Measurements from ENCODE around the gene TARDBP.
"Not testable (repeated sequence)": the region's sequence is repeated elsewhere in the genome, so short reads cannot be mapped to it uniquely, and the experiment has no call there.

TARDBP gene

GRCh38 chr1:11012260-11013159 lies at the start of gene TARDBP:
TARDBP (plus strand) TSS chr1:11012654; CDS start chr1:11013728, 1,074 bp downstream.
- DNase-seq (ENCODE audit: low read depth) = peak; percentile 80

- no peak for DNase-seq (ENCODE audit: low read depth)
Measured at GRCh38 chr1:10965546-10966226, 46.8 kb upstream of the TARDBP start.

- DNase-seq (ENCODE audit: low read depth) = no peak
Measured at GRCh38 chr1:10967090-10967489, 45.4 kb upstream of the TARDBP start.

GRCh38 chr1:10968411-10968826 lies 44.0 kb upstream of the TARDBP start:
- DNase-seq (ENCODE audit: low read depth) = no peak

DNA sequence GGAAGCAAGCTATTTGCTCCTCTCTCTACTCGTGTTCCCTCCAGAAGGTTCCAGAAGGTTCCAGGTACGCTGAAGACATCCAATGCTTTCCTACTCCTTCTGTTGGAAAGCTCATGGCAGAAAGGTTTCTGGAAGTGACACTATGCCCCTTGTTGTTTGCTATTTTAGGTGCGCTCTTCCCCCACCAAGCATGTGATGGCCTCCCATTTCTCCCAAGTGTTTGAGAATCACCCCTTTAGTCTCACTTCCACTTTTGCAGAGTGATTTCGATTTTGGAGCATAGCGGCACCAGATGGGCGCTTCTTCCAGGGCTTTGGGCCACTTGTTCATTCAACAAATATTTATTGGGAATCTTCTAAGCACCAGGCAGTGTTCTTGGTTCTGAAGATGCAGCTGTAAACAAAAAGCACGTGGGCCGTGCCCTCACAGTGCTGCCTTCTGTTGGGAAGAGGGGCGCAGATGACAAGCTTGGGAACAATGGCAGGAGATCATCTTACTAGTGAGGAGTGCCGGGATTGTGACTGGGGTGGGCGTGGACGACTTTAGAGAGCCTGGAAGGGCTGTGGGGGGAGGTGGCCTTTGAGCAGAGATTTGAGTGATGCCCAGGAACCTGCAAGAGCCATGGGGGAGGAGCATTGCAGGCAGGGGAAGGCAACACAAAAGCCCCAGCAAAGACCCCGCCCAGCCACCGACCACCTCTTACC lies 43.0 kb upstream of the TARDBP start:
- DNase-seq (ENCODE audit: low read depth) = no peak

DNA sequence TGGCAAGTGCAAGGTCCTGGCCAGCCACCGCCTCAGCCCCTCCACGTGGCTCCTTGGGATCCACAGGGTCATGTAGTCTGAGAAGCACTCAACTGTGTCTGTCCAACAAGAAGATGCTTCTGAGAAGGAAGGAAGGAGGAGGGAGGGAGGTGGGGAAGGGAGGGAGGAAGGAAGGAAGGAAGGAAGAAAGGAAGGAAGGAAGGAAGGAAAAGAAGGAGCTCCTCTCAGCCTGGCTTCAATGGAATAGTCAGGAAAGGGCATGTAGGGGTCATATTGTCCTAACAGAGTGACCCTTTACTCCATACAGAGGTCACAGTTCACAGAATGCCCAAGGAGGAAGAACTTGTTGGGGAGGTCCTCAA lies 42.5 kb upstream of the TARDBP start:
- no peak for DNase-seq (ENCODE audit: low read depth)

- no peak for DNase-seq (ENCODE audit: low read depth)
Measured at GRCh38 chr1:10973552-10973951, 38.9 kb upstream of the TARDBP start.

GRCh38 chr1:10973956-10974881 lies 38.2 kb upstream of the TARDBP start:
- no peak for DNase-seq (ENCODE audit: low read depth)

DNA sequence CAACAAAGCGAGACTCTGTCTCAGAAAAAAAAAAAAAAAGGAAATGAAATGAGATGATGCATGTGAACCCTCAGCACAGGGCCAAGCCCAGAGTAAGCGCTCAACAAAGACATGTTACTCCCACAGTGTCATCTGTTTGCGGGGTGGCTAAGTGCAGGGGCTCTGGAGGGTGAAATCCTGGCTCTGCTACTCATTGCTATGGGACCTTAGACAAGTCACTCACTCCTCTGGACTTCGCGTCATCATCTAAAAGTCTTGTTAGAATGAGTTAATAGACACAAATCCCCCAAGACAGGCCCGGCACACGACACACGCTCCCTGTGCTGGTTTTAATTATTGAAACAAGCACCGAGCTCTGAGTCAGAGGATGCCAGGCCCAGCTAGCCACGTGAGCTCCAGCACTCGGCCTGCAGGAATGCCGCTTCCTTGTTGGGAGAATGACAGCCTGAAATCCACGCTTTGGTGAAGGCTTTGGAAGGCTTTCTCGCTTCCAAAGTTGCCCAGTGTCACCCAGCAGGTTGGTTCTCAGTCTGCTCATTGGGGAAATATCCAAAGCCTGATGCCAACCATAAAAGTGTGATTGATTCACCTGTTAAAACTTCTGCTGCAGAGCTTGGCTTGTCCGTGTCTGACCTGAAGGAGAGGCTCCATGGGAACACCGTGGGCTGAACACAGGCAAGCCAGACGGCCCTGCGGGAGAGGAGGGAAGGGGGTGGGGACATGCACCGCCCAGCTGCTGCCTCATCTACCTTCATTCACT lies 36.7 kb upstream of the TARDBP start:
- no peak for DNase-seq (ENCODE audit: low read depth)

- DNase-seq (ENCODE audit: low read depth) = no peak
Measured at GRCh38 chr1:10978719-10979118, 33.7 kb upstream of the TARDBP start.

GRCh38 chr1:10979483-10979920 lies 33.0 kb upstream of the TARDBP start:
- DNase-seq (ENCODE audit: low read depth) = no peak

GRCh38 chr1:10980094-10980577 lies 32.3 kb upstream of the TARDBP start:
- DNase-seq (ENCODE audit: low read depth) = no peak

DNA sequence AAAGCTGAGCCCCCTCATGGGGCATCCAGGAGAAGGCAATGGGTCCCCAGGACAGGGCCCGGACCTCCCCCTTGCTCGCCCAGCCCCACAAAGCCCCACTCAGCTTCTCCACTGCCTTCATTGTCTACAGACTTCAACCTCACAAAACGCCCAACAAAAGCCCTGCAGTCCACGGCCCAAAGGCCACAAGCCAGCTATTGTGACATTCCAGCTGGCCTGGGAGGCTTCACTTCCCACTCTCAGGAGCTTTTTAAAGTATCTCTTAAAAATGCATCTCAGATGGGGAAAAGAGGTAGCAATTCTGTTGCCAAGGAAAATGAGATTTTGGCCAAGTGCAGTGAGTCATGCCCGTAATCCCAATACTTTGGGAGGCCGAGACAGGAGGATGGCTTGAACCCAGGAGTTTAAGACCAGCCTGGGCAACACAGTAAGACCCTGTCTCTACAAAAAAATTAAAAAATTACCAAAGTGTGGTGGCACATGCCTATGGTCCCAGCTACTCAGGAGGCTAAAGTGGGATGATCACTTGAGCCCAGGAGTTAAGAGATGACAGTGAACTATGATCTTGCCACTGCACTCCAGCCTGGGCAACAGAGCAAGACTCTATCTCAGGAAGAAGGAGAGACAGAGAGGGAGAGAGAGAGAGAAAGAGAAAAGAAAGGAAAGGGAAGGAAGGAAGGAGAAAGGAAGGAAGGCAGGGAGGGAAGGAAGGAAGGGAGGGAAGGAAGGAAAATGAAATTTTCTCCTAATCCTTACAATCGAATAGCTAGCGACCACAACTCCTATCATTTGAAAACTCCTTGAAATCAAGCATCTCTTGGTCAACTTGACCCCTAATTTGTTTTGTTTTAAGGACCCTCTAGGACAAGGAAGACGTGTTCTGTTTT lies 31.4 kb upstream of the TARDBP start:
- no peak for DNase-seq (ENCODE audit: low read depth)

DNA sequence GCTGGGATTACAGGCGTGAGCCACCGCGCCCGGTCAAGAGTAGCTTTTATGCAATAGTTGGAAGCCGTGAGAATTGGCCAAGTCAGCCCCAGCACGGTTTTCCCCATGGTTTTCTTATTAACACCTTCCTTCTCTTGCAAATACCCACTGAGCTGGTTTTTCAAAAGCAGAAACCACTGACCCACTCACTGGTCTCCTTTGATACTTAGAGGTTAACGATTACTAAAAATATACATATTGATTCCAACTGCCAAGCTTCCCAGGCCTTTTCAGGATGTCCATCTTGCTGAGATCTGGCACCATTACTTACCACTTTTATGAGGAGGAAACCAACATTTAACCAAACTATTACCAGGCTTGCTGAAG lies 25.9 kb upstream of the TARDBP start:
- DNase-seq (ENCODE audit: low read depth) = no peak

- DNase-seq (ENCODE audit: low read depth) = no peak
Measured at GRCh38 chr1:10987840-10988417, 24.5 kb upstream of the TARDBP start.

DNA sequence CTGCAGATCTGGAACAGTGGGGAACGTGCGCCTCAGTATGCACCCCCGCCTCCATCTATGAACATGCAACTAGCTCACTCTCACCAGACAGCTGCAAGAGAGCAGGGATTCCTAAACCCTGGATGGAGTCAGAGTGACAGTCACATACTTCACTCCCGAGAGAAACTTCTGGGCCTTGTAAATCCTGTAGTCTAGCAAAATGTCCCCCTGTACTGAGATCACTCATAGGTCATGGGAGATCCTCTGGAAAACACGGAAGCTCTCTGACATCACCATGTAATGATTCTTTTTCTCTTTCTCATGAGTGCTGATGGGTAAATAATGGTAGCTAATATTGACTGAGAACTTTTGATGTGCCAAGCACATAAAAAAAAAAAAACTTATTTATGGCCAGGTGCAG lies 23.4 kb upstream of the TARDBP start:
- DNase-seq (ENCODE audit: low read depth) = no peak

- DNase-seq (ENCODE audit: low read depth) = not testable (repeated sequence)
Measured at GRCh38 chr1:10989920-10990516, 22.4 kb upstream of the TARDBP start.

DNA sequence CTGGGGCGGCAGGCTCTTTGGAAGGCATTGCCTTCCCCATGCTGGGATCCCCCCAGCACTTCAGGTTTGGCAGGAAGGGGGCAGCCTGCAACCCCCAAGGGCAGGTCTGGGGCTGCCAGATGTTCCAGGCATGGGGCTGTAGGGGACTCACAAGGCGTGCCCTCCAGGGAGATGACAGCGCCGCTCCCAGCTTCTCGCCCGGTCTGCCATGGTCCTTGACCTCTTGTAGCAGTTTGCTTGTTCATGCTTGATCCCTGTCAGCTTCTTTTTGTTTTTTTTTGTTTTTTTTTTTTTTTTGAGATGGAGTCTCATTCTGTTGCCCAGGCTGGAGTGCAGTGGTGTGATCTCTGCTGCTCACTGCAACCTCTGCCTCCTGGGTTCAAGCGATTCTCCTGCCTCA lies 21.6 kb upstream of the TARDBP start:
- DNase-seq (ENCODE audit: low read depth) = no peak

GRCh38 chr1:10992004-10992403 lies 20.4 kb upstream of the TARDBP start:
- DNase-seq (ENCODE audit: low read depth) = not testable (repeated sequence)
